Glutamatergic neuron (in vitro differentiated cells): ENCODE results near the gene ZC3H12A. TPM values are rescaled to one million over a fixed set of nuclear protein-coding genes. Genes with fewer than 3 reads are reported as not detected.
A peak's percentile ranks its signal among the peaks of the same experiment; 100 is the strongest.

Experiments used
- DNase-seq: peaks from one replicate; pipeline ENCODE4 v3.0.0; 2022
- H3K27ac Mint-ChIP-seq: one replicate; pipeline ENCODE4 v1.8.0; 2020; ENCODE audit warnings: mild to moderate bottlenecking, mixed read lengths, inconsistent platforms; ENCODE audit not compliant: unreplicated experiment
- H3K27me3 Mint-ChIP-seq: one replicate; pipeline ENCODE4 v1.8.0; 2020; ENCODE audit warnings: mild to moderate bottlenecking, moderate library complexity, mixed read lengths, inconsistent platforms; ENCODE audit not compliant: unreplicated experiment
- H3K36me3 Mint-ChIP-seq: one replicate; pipeline ENCODE4 v1.8.0; 2020; ENCODE audit warnings: mild to moderate bottlenecking, mixed read lengths, inconsistent platforms; ENCODE audit not compliant: unreplicated experiment
- H3K4me1 Mint-ChIP-seq: one replicate; pipeline ENCODE4 v1.8.0; 2020; ENCODE audit warnings: mild to moderate bottlenecking, low read depth, mixed read lengths, inconsistent platforms; ENCODE audit not compliant: unreplicated experiment
- H3K4me3 Mint-ChIP-seq: one replicate; pipeline ENCODE4 v1.8.0; 2020; ENCODE audit warnings: mild to moderate bottlenecking, mixed read lengths, inconsistent platforms; ENCODE audit not compliant: unreplicated experiment
- H3K9me3 Mint-ChIP-seq: one replicate; pipeline ENCODE4 v1.8.0; 2020; ENCODE audit warnings: mild to moderate bottlenecking, moderate library complexity, mixed read lengths, inconsistent platforms; ENCODE audit not compliant: unreplicated experiment
- total RNA-seq: library from RNA; stranded (reverse); fragmentation: NEBNext Ultra II Directional; extraction: Animal tissue kit (Norgen Biotek cat#: 25700); gene quantifications from one replicate; pipeline ENCODE4 v1.2.1, GENCODE V29; 2021; ENCODE audit not compliant: unreplicated experiment
- TF ChIP-seq, protein P1 (sequence below): fragments of 200-600 bp; sonication (generic); IDR thresholded peaks from one replicate; pipeline ENCODE4 v1.5.0; 2021; ENCODE audit not compliant: partially characterized antibody, unreplicated experiment

Gene ZC3H12A
- total RNA-seq, 1 donor from 2014 or later, result 1.3 TPM

DNA sequence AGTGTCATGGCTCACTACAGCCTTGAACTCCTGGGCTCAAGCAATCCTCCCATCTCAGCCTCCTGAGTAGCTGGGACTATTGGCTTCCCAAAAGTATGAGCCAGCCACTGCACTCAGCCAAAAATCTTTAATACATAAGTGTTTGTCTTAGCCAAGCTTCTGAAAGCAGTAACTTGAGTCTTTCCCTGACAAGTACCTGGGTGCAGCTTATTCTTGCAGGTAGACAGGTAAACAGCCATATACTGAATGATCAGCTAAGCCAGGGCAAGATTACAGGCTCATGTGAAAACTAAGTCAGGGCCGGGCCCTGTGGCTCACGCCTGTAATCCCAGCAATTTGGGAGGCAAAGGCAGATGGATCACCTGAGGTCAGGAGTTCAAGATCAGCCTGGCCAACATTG is 32.4 kb downstream of the ZC3H12A start:
- H3K27me3 Mint-ChIP-seq, result no peaks in the 10 kb centered on the region
- H3K4me1 Mint-ChIP-seq, result no peaks in the 10 kb centered on the region
- DNase-seq, result no peak
- no peak overlapping the region for H3K27ac Mint-ChIP-seq
- TF ChIP-seq, protein P1, sequence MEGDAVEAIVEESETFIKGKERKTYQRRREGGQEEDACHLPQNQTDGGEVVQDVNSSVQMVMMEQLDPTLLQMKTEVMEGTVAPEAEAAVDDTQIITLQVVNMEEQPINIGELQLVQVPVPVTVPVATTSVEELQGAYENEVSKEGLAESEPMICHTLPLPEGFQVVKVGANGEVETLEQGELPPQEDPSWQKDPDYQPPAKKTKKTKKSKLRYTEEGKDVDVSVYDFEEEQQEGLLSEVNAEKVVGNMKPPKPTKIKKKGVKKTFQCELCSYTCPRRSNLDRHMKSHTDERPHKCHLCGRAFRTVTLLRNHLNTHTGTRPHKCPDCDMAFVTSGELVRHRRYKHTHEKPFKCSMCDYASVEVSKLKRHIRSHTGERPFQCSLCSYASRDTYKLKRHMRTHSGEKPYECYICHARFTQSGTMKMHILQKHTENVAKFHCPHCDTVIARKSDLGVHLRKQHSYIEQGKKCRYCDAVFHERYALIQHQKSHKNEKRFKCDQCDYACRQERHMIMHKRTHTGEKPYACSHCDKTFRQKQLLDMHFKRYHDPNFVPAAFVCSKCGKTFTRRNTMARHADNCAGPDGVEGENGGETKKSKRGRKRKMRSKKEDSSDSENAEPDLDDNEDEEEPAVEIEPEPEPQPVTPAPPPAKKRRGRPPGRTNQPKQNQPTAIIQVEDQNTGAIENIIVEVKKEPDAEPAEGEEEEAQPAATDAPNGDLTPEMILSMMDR, result no peak
- no peaks in the 10 kb centered on the region for H3K9me3 Mint-ChIP-seq
- no peaks in the 10 kb centered on the region for H3K36me3 Mint-ChIP-seq
- no peak overlapping the region for H3K4me3 Mint-ChIP-seq

DNA sequence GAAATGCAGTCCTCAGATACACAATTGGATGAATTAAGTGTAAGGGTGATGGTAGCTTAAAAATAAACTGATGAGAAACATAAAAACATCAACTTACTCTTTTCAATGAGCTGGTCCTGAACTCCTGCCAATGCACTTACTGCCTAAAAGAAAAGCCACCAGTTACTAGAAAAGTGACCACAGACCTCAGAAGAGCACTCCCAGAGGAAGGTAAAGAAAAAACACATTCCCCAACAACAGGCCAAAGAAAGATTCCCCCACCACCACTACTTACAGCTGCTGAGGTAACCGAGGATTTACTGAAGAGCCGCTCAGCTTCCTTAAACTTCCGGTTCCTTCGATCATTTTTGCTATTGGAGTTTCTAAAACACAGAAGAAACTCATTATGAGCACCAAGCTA is 34.8 kb downstream of the ZC3H12A start:
- H3K36me3 Mint-ChIP-seq, result no peaks in the 10 kb centered on the region
- H3K27me3 Mint-ChIP-seq, result no peaks in the 10 kb centered on the region
- TF ChIP-seq, protein P1, result no peak
- no peak overlapping the region for H3K4me3 Mint-ChIP-seq
- no peak for DNase-seq
- no peak overlapping the region for H3K27ac Mint-ChIP-seq
- peaks cover 2% of the 10 kb centered on the region for H3K9me3 Mint-ChIP-seq
- peaks cover 3% of the 10 kb centered on the region for H3K4me1 Mint-ChIP-seq

DNA sequence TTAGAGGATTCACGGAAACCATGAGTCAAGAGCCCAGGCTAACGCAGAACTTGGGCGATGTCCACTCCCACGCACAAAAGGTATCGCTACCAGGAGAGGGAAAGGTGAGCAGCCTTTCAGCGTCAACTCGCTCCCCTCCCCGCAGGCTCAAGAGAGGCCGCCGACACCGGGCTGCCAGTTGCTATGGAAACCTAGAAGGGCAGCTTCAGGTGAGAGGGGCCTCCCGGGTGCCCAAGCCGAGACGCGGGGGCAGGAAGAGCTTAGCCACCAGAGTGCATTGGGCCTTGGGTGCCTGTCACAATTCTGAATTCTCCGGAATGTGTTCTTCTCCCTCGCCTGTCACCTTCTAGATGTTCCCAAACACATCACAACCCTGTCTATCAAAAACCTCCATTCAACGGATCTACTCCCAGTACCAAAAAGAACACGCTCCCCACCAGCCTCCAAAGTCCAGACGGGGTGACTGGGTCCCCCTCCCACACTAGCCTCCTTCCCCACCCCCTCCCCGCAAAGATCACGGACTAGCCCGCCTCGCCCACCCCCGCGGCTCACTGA is 39.5 kb downstream of the ZC3H12A start:
- Mint-ChIP-seq H3K27me3 (no peaks in the 10 kb centered on the region), H3K9me3 (peaks cover 2% of the 10 kb centered on the region), H3K4me3 (peak overlapping the region; percentile 81), H3K4me1 (peaks cover 12% of the 10 kb centered on the region), H3K36me3 (no peaks in the 10 kb centered on the region), H3K27ac (peak overlapping the region; percentile 75)
- TF ChIP-seq, protein P1, result no peak
- DNase-seq, result peak; percentile 42

DNA sequence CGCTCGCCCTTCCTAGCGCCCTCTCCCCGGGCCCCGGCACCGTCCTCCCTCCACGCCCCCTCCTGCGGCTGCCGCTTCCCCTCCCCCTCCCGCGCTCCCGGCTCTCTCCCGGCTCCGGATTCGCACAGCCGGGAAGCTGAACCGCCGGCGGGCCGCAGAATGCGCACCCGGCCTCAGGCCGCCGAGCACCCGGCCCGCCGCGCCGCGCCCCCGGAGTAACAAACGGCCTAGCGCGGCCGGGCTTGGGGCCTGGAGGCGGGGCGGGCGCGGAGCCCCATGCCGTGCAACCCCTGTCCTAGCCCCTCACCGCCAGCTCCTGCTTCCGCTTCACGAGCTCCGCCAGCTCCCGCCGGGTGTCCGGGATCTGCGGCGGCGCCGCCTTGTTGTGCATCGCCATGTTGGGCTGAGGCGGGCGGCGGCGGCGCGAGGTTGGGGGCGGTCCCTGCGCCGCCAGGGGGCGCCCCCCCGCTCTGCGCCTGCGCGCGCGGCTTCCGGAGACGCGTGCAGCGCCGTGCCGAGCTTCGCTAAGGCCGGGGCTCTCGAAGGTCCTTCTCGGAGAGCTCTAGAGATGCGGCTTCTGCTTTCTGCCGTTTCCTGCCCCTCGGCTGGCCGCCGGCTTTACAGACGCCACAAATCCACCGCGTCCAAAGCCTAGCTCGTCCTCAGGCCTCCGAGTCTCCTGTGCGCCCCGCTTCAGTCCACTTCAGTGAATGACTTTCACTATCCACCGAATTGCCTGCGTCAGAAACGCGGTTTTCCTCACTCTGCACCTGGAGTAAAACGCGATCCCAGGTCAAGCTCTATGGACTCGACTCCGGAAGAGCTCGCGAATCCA is 40.2 kb downstream of the ZC3H12A start, which contains the start of gene MEAF6:
TSS of gene MEAF6 (minus strand) at position 417 of the 835 bp plus-strand sequence. CDS start at position 397, 20 bp downstream.
- Mint-ChIP-seq H3K9me3 (peaks cover 2% of the 10 kb centered on the region), H3K36me3 (no peaks in the 10 kb centered on the region), H3K27me3 (peaks cover 2% of the 10 kb centered on the region), H3K4me3 (peak within 1 kb of the TSS; percentile 94), H3K4me1 (peaks cover 12% of the 10 kb centered on the region), H3K27ac (peak within 1 kb of the TSS; percentile 97)
- TF ChIP-seq, protein P1, result peak; percentile 95
- DNase-seq, result peak; percentile 87
